H1 (cell line): ENCODE data around the gene JUN. TPM values are rescaled to one million over a fixed set of nuclear protein-coding genes. Genes with fewer than 3 reads are reported as not detected.

Experiments
- ASH2L ChIP-seq: fragments of 200-600, 300-600 bp; sonication (generic); IDR thresholded peaks from one replicate; pipeline ENCODE4 v1.7.1; 2017; ENCODE audit warnings: low read length
- CBX5 ChIP-seq: fragments of 300-800, 300-1000 bp; sonication (generic); IDR thresholded peaks from 2 replicates; pipeline ENCODE4 v1.7.1; 2016; ENCODE audit warnings: antibody characterized with exemption, low read length, low read depth
- FOSL1 ChIP-seq: IDR thresholded peaks from 2 replicates; pipeline ENCODE4 v1.6.1; 2011; ENCODE audit warnings: mild to moderate bottlenecking, low read depth, low read length, moderate library complexity; ENCODE audit not compliant: insufficient read depth
- polyA plus RNA-seq, 7 experiments: library from polyadenylated mRNA; depleted of rRNA in 3 of 7; stranded (reverse) in 5 of 7; unstranded in 2 of 7; fragments of >200 nt in 5 of 7; fragments of 200-250 nt in 2 of 7; gene quantifications; 1 replicate in 5 of 7; 2 replicates in 1 of 7; 4 replicates in 1 of 7; pipeline versions ENCODE4 v1.2.1 to v1.2.3, GENCODE V29; 2011 to 2013; ENCODE audit warnings: missing spikeins in 2 of 7, mixed read lengths in 2 of 7
- total RNA-seq: library from RNA; stranded (reverse); fragmentation: NEBNext Ultra II Directional; extraction: Animal tissue kit (Norgen Biotek cat#: 25700); gene quantifications from 2 replicates; pipeline ENCODE4 v1.2.1, GENCODE V29; 2021

The JUN gene
- total and polyA plus RNA-seq, 2 of the 8 experiments (the other 6 are each of a cell fraction or from before 2014, with no cell fraction given), result 4.4 to 10.9 TPM

GRCh38 chr1:58745666-58746065 lies 38.2 kb downstream of the JUN start (continued):
- no peak for TF ChIP-seq CBX5
- no peak for TF ChIP-seq ASH2L
- no peak for TF ChIP-seq FOSL1
